ENCODE measurements around the gene ADGRG3.

The ADGRG3 gene

DNA sequence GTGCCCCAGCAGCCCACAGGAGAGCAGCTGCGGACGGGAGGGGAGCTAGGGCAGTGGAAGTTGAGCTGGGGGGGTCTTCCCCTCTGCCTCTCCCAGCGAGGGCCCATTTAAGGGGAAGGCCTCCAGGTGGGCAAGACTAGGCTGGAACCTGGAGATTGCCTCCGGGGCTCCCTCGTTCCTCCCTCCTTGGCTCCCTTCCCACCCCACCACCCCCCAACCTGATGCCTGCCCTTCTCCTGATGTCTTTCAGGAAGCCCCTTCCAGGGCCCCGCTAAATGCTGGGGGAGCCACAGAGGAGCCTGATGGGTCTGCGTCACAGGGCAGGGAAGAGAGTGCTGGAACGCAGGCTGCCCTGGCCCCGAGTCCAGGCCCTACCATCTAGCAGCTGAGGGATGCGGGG, 22.9 kb upstream of the ADGRG3 start:
- Histone ChIP-seq H3K27ac (ENCODE audit: low read depth, low read length) (no peak overlapping the region), H3K4me3 (ENCODE audit: low read length) (no peak overlapping the region), H3K27me3 (ENCODE audit: control insufficient read depth, insufficient read depth, low read length) (peaks cover 4% of the 10 kb centered on the region), H3K4me1 (ENCODE audit: control insufficient read depth, insufficient read depth, low read length) (no peaks in the 10 kb centered on the region), H3K9ac (ENCODE audit: low read length) (no peak overlapping the region), H3K36me3 (ENCODE audit: control insufficient read depth, insufficient read depth, low read length) (peaks cover 5% of the 10 kb centered on the region)

DNA sequence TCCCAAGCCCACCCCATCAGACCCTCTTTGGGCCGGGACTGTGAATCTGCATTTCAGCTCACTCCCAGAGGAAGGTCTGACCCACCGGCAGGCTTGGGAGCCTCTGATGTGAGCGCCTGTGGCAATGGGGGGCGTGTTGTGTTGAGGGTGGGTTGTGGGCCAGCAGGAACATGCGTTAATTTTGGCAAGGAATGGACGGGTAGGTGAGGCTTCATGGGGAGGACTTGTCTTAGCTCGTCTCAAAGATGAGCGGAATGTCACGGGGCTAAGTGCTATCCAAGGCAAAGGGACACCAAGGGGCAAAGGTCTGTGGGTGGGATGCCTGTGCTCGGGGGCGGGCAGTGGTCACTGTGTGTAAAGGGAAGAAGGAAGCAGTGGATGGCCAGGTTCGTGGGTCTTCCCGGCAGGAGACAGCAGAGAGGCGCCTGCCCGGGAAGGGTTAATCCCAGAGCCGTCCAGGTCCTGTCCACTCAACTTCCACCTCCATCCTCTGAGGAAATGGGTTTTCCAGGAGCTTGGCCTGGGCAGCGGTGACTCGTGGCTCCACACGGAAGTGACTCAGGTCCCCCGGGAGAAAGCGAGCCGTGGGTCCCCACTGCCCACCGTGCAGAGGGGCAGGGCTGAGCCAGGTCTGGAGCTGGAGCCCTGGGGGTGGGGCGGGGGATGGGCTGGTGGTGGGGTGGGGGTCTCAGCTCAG, 22.3 kb upstream of the ADGRG3 start:
- H3K27ac ChIP-seq (ENCODE audit: low read depth, low read length), result no peak overlapping the region

DNA sequence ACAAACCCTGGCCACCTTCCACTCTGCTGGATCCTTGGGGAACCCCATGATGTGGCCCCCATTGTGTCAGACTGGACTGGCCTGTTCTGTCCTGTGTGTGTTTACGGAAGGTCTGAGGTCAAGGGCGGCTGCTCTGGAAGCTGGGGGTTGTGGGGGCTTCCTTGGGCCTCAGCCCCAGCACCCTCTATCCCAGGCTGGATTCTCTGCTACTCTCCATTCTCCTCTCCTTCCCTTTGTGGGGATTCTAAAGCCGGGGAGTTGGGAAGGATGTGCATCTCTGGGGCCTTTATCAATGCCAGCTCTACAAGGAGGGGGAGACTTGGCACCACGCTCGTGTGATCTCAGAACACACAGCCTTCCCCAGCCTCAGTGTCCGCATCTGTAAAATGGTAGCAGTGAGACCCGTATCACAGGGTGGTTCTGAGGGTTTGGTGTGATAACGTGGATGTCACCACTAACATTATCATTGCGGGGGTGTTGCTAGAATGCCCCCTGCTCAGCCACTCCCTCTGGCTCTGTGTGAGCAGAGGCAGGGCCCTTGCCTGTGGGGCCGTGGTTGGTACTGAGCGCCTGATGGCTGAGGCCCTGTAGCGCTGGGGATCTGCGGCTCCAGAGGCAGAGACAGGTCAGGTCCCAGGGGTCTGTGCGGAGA, 21.6 kb upstream of the ADGRG3 start:
- Histone ChIP-seq H3K27ac (ENCODE audit: low read depth, low read length) (no peak overlapping the region), H3K27me3 (ENCODE audit: control insufficient read depth, insufficient read depth, low read length) (peaks cover 4% of the 10 kb centered on the region), H3K36me3 (ENCODE audit: control insufficient read depth, insufficient read depth, low read length) (peaks cover 5% of the 10 kb centered on the region), H3K4me3 (ENCODE audit: low read length) (no peak overlapping the region), H3K4me1 (ENCODE audit: control insufficient read depth, insufficient read depth, low read length) (no peaks in the 10 kb centered on the region), H3K9ac (ENCODE audit: low read length) (no peak overlapping the region)

More for the DNA sequence above, 22.3 kb upstream of the ADGRG3 start:
- H3K9ac ChIP-seq (ENCODE audit: low read length), result no peak overlapping the region
- peaks cover 4% of the 10 kb centered on the region for H3K27me3 ChIP-seq (ENCODE audit: control insufficient read depth, insufficient read depth, low read length)
- H3K4me1 ChIP-seq (ENCODE audit: control insufficient read depth, insufficient read depth, low read length), result no peaks in the 10 kb centered on the region
- H3K36me3 ChIP-seq (ENCODE audit: control insufficient read depth, insufficient read depth, low read length), result peaks cover 5% of the 10 kb centered on the region
- H3K4me3 ChIP-seq (ENCODE audit: low read length), result no peak overlapping the region

DNA sequence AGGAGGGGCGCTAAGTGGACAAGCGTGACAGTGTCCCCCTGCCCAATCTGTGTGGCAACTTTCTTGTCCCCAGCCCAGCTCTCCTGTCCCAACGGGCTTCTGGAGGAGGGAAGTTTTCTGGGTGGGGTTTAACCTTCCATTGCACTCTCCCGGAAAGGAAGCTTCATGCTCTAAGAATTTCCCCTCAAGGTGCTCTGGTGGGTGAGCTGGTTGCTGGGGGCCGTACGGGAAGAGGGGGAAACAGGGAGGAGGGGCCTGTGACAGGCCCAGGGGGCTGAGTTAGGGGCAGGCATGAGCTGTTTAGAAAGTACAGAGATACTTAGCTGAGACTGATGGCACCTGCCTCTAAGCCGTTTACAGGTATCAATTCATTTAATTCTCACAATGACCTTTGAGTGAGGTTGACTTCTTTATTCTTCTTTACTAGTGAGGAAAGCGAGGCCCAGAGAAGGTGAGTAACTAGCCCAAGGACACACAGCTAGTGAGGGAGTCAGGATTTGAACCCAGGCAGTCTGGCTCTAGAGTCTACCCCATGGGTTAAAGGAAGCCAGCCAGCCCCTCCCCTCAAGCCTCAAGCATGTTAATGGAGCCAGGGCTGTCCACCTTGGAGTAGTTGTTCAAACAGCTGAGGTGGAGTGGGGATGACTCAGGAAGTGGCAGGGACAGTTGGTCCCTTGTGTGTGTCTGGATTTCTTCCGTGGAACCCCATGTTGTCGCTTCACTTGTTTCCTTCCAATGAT, 20.8 kb upstream of the ADGRG3 start:
- H3K4me3 ChIP-seq (ENCODE audit: low read length), result no peak overlapping the region
- H3K9ac ChIP-seq (ENCODE audit: low read length), result no peak overlapping the region
- no peak overlapping the region for H3K27ac ChIP-seq (ENCODE audit: low read depth, low read length)
- H3K4me1 ChIP-seq (ENCODE audit: control insufficient read depth, insufficient read depth, low read length), result no peaks in the 10 kb centered on the region
- H3K27me3 ChIP-seq (ENCODE audit: control insufficient read depth, insufficient read depth, low read length), result peaks cover 4% of the 10 kb centered on the region
- peaks cover 5% of the 10 kb centered on the region for H3K36me3 ChIP-seq (ENCODE audit: control insufficient read depth, insufficient read depth, low read length)

DNA sequence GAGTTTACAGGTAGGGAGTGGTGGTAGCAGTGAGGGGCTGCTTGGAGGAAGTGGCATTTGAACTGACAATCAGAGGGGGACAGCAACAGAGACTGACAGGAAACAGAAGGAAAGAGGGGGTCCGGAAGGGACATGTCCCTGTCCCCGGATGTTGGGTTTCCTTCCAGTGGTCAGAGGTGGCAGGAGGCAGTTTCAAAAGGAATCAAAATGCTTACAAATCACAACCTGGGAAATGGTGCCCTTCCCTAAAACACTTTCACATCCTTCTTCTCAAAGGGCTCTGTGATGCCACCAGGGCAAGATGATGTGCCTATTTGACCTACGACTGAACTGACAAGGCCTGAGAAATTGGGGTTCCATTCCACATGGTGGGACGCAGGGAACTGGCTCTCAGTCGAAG, 20.0 kb upstream of the ADGRG3 start:
- H3K4me3 ChIP-seq (ENCODE audit: low read length), result no peak overlapping the region
- peaks cover 5% of the 10 kb centered on the region for H3K36me3 ChIP-seq (ENCODE audit: control insufficient read depth, insufficient read depth, low read length)
- H3K27ac ChIP-seq (ENCODE audit: low read depth, low read length), result no peak overlapping the region
- H3K9ac ChIP-seq (ENCODE audit: low read length), result no peak overlapping the region
- H3K4me1 ChIP-seq (ENCODE audit: control insufficient read depth, insufficient read depth, low read length), result no peaks in the 10 kb centered on the region
- H3K27me3 ChIP-seq (ENCODE audit: control insufficient read depth, insufficient read depth, low read length), result peaks cover 4% of the 10 kb centered on the region

DNA sequence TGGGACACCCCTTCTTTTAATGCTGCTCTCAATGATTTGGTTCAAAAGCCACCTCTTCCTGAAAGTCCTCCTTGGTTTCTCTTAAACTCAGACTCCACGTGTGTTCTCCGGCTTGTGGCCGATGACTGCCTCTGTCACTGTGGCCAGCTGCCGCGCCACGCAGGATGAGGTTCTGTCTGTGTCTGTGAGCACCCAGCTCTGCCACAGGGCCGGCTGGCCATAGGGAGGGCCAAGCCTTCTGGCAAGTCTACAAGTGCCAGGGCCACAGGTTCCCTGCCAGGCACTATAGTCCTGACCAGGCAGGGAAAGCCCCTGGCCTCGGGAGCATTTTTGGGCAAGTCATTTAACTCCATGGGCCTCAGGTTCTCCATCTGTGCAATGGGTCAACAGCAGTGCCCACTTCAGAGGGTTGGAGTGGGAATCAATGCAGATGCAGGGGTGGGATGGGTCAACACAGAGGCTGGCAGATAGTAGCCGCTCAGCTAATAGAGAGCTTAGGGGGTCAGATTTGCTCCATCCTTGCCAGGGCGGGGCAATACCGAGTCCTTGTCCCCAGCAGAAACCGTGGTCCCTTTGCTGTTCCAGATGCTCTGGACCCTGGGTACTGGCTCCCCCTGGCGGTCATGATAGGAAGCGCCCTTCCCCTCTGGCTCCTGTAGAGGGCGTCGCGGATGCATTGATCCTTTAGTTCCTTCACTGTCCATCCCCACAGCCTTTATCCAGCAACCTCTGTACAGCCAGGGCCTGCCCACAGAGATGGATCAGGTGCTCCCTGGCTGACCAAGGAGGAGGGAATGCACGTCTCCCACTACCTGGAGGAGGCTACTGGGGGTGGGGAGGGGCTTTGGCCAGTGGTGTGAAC, 19.3 kb upstream of the ADGRG3 start:
- Histone ChIP-seq H3K27ac (ENCODE audit: low read depth, low read length) (no peak overlapping the region), H3K27me3 (ENCODE audit: control insufficient read depth, insufficient read depth, low read length) (peaks cover 4% of the 10 kb centered on the region), H3K4me1 (ENCODE audit: control insufficient read depth, insufficient read depth, low read length) (no peaks in the 10 kb centered on the region), H3K4me3 (ENCODE audit: low read length) (no peak overlapping the region), H3K9ac (ENCODE audit: low read length) (no peak overlapping the region), H3K36me3 (ENCODE audit: control insufficient read depth, insufficient read depth, low read length) (peaks cover 5% of the 10 kb centered on the region)

DNA sequence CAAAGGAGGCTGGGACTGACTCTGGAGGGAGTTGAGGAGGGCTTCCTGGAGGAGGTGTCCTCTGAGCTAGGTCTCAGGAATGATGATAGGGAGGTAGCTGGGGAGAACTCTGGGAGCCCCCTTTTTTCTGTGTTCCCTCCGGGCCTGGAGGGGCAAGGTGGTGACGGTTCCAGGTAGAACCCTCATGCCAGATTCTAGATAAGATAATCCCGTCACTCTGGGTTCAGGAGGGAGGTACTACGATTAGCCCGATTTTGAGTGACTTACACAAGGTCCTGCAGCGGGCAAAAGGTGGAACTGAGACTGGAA, 18.7 kb upstream of the ADGRG3 start:
- Histone ChIP-seq H3K4me1 (ENCODE audit: control insufficient read depth, insufficient read depth, low read length) (no peaks in the 10 kb centered on the region), H3K27me3 (ENCODE audit: control insufficient read depth, insufficient read depth, low read length) (peaks cover 3% of the 10 kb centered on the region), H3K9ac (ENCODE audit: low read length) (no peak overlapping the region)

DNA sequence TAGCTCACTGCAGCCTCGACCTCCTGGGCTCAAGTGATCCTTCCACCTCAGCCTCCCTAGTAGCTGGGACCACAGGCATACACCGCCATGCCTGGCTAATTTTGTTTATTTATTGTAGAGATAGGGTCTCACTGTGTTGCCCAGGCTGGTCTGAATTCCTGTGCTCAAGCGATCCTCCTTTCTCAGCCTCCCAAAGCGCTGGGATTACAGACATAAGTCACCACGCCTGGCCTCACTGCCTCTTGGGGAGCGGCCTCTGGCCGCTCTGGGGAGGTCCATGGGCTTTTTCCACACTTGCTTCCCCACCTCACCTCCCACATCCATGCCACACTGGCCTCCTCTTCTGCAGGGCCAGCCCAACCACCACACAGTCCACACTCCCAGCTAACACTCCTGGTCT, 18.3 kb upstream of the ADGRG3 start:
- no peak overlapping the region for H3K9ac ChIP-seq (ENCODE audit: low read length)
- H3K27ac ChIP-seq (ENCODE audit: low read depth, low read length), result no peak overlapping the region
- H3K36me3 ChIP-seq (ENCODE audit: control insufficient read depth, insufficient read depth, low read length), result no peaks in the 10 kb centered on the region
- no peak overlapping the region for H3K4me3 ChIP-seq (ENCODE audit: low read length)
- H3K27me3 ChIP-seq (ENCODE audit: control insufficient read depth, insufficient read depth, low read length), result no peaks in the 10 kb centered on the region
- H3K4me1 ChIP-seq (ENCODE audit: control insufficient read depth, insufficient read depth, low read length), result no peaks in the 10 kb centered on the region

More for the DNA sequence above, 18.7 kb upstream of the ADGRG3 start:
- H3K4me3 ChIP-seq (ENCODE audit: low read length), result no peak overlapping the region
- H3K36me3 ChIP-seq (ENCODE audit: control insufficient read depth, insufficient read depth, low read length), result peaks cover 4% of the 10 kb centered on the region
- no peak overlapping the region for H3K27ac ChIP-seq (ENCODE audit: low read depth, low read length)

DNA sequence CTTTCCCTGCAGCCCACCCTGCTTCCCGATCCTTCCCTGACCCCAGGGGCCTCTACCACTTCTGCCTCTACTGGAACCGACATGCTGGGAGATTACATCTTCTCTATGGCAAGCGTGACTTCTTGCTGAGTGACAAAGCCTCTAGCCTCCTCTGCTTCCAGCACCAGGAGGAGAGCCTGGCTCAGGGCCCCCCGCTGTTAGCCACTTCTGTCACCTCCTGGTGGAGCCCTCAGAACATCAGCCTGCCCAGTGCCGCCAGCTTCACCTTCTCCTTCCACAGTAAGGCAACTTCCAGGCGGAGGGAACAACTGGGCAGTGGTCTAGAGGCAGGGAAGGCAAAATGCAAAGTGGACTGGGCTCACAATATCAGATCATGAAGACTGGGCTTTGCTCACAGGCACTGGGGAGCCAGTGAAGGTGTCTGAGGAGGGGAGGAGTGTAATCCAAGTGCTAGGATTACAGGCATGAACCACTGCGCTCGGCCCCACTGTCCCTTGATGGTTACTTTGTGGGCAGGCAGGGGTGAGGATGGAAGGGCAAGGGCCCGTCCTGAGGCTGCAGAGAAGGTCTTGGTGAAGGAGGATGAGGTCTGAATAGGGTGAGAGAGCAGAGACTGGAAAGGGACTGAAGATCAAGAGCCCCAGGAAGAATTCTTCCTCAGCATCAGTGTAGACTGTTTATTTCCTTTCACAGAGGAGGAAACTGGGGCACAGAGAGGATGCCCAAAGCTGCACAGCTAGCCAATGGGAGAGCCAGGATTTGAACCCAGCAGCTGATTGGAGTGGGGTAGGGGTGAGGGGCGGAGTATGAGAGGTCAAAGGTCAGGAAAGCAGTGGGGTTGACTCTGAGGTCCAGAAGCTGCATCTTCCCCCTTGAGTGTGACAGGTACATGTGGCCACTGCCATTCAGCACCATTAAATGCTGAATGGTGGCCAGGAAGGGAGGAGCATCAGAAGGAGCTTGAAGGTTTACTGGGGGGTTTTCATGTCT, 16.5 kb upstream of the ADGRG3 start:
- Histone ChIP-seq H3K4me3 (ENCODE audit: low read length) (no peak overlapping the region), H3K36me3 (ENCODE audit: control insufficient read depth, insufficient read depth, low read length) (no peaks in the 10 kb centered on the region), H3K27ac (ENCODE audit: low read depth, low read length) (no peak overlapping the region), H3K9ac (ENCODE audit: low read length) (no peak overlapping the region), H3K4me1 (ENCODE audit: control insufficient read depth, insufficient read depth, low read length) (no peaks in the 10 kb centered on the region), H3K27me3 (ENCODE audit: control insufficient read depth, insufficient read depth, low read length) (no peaks in the 10 kb centered on the region)

DNA sequence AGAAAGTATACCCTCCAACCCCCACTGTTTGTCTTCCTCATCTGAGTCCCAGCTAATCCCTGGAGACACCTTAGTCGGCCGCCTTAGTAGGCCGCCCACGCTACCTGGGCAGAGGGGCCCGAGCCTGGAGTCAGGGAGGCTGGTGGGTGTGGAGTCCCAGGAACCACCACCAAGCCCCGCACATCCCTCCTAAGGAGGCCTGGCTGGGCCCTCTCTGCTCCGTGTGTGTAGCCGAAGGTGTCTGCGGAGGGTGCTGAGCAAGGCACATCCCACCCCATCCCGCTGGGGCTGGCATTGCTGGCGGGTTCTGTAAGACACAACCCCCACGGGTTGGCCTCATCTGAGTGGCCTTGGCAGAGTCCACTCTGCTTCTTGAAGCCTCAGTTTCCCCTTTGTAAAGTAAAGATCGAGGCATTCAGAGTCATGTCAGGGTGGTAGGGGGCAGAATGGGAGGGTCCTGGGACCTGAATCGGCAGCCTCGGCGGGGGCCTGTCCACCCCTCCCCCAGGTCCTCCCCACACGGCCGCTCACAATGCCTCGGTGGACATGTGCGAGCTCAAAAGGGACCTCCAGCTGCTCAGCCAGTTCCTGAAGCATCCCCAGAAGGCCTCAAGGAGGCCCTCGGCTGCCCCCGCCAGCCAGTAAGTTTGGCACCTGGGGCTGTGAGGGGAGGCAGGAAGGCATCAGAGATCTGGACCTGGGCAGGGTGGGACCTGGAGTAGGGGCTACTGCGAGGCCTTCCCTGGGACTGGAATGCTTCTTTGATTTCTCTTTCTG, 15.2 kb upstream of the ADGRG3 start:
- Histone ChIP-seq H3K4me3 (ENCODE audit: low read length) (no peak overlapping the region), H3K36me3 (ENCODE audit: control insufficient read depth, insufficient read depth, low read length) (no peaks in the 10 kb centered on the region), H3K27me3 (ENCODE audit: control insufficient read depth, insufficient read depth, low read length) (no peaks in the 10 kb centered on the region), H3K27ac (ENCODE audit: low read depth, low read length) (no peak overlapping the region), H3K9ac (ENCODE audit: low read length) (no peak overlapping the region), H3K4me1 (ENCODE audit: control insufficient read depth, insufficient read depth, low read length) (no peaks in the 10 kb centered on the region)

DNA sequence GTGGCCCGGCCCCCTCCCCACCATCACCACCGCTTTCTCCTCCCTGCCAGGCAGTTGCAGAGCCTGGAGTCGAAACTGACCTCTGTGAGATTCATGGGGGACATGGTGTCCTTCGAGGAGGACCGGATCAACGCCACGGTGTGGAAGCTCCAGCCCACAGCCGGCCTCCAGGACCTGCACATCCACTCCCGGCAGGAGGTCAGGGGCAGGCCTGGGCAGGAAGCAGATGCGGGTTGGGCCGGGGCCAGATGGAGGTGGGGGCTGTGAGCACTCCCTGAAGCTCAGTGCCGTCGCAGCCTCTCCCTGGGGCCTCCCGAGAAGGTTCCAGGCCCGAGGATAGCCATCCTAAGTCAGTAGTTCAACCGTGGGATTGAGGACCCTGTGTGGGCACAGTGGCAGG, 14.2 kb upstream of the ADGRG3 start:
- H3K36me3 ChIP-seq (ENCODE audit: control insufficient read depth, insufficient read depth, low read length), result no peaks in the 10 kb centered on the region
- H3K27ac ChIP-seq (ENCODE audit: low read depth, low read length), result no peak overlapping the region
- H3K27me3 ChIP-seq (ENCODE audit: control insufficient read depth, insufficient read depth, low read length), result no peaks in the 10 kb centered on the region
- H3K4me1 ChIP-seq (ENCODE audit: control insufficient read depth, insufficient read depth, low read length), result no peaks in the 10 kb centered on the region
- no peak overlapping the region for H3K4me3 ChIP-seq (ENCODE audit: low read length)
- no peak overlapping the region for H3K9ac ChIP-seq (ENCODE audit: low read length)

Data from rectal smooth muscle tissue (tissue), 1 donor.